Motor neuron (in vitro differentiated cells): ENCODE measurements around the gene EPB41L2. TPM values are rescaled to one million over a fixed set of nuclear protein-coding genes. Genes with fewer than 3 reads are reported as not detected.
"Not testable (repeated sequence)": the region's sequence is repeated elsewhere in the genome, so short reads cannot be mapped to it uniquely, and the experiment has no call there.

Source experiments
- ATAC-seq, 8 experiments: fragments of 200-7000 bp; cut with Tn5 transposase; replicated peaks in 6 of 8; 2 replicates each; pipeline ENCODE4 v1.8.0; 2021; ENCODE audit warnings: mild to moderate bottlenecking in 8 of 8, moderate library complexity in 8 of 8
- H3K27ac ChIP-seq, 2 donors: fragments of 250-450 bp; sonication (Bioruptor Pico); 2 replicates each; pipeline ENCODE4 v1.9.0; 2021; ENCODE audit warnings: antibody characterized with exemption in 2 of 2, mild to moderate bottlenecking in 2 of 2, moderate library complexity in 1 of 2
- H3K4me1 ChIP-seq, 2 donors: fragments of 250-450 bp; sonication (Bioruptor Pico); replicated peaks in 1 of 2; 2 replicates each; pipeline ENCODE4 v1.6.1; 2021; ENCODE audit warnings: antibody characterized with exemption in 2 of 2, mild to moderate bottlenecking in 2 of 2, moderate library complexity in 1 of 2
- H3K4me3 ChIP-seq, 5 donors: fragments of 250-450 bp; sonication (Bioruptor Pico); 2 replicates each; pipeline ENCODE4 v1.9.0; 2021; ENCODE audit warnings: antibody characterized with exemption in 5 of 5, mild to moderate bottlenecking in 5 of 5, moderate library complexity in 4 of 5
- WGBS, 10 experiments: fragments of 450-650 bp; shearing (Covaris generic); methylation state at CpG; one replicate each; pipeline ENCODE4 v1.0.0; 2022; 5-methylcytosine and 5-hydroxymethylcytosine counted together
- in situ Hi-C, 9 experiments: fragments of 400-800 bp; cut with MboI; loops; one replicate each; pipeline ENCODE4 v1.15.0; 2021; ENCODE audit warnings: low sequenced_read_pairs in 9 of 9, low pct_unique_long_range_greater_than_20kb in 2 of 9; ENCODE audit not compliant: unreplicated experiment in 9 of 9
- total RNA-seq, 8 experiments: library from RNA; unstranded; fragments of 300-600 nt; gene quantifications; 2 replicates each; pipeline versions ENCODE4 v1.2.3 to v1.2.4, GENCODE V29; 2022

EPB41L2 gene
- total RNA-seq, 8 experiments from 2014 or later: 17.0 to 135 (median 34.5) TPM

- peaks cover 8 to 24% of the 10 kb centered on the region in 2 donors for H3K4me1 ChIP-seq
- no peak overlapping the region for H3K4me3 ChIP-seq
- H3K27ac ChIP-seq: no peak overlapping the region
- no peak for ATAC-seq
- WGBS, 10 experiments: 18 to 100% (median 56%) methylated on average over 1 to 4 of the region's 4 CpGs
- in situ Hi-C loops: no loop called here
Observed at GRCh38 chr6:131022691-131023090, 40.4 kb downstream of the EPB41L2 start.

DNA sequence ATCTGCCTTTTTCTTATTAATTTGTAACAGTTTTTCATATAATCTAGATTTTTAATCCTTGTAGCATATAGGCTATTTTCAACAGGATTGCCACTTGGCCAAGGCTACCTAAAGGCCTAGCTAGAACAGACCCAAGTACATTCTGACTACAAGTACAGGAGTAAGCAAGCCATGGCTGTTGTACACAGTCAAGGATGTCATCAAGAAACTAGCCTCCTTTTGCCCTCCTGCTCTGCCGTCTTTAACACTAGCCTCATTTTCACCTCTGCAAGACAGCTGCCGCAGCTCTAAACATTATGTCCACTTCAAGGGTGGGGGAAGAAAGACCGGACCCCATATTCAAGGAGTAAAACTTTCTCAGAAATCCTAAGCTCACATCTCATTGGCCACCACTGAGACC is 45.1 kb downstream of the EPB41L2 start:
- 74 to 100% (median 85%) methylated on average over 1 to 3 of the region's 3 CpGs; no CpG with 5 or more reads in 3 of the 10 experiments for WGBS, 10 experiments
- in situ Hi-C loops: no loop called here
- Histone ChIP-seq H3K27ac (no peak overlapping the region), H3K4me1 (peaks cover 7 to 32% of the 10 kb centered on the region in 2 donors), H3K4me3 (no peak overlapping the region)
- ATAC-seq: no peak

GRCh38 chr6:131015630-131016263 is 47.3 kb downstream of the EPB41L2 start:
- in situ Hi-C loops: no loop called here
- H3K4me1 ChIP-seq: peaks cover 7 to 32% of the 10 kb centered on the region in 2 donors
- no peak overlapping the region for H3K27ac ChIP-seq
- H3K4me3 ChIP-seq: no peak overlapping the region
- peak in 6 of 8 experiments; percentile 30 to 79 (median 50) for ATAC-seq
- 0 to 69% (median 30%) methylated on average over 1 to 3 of the region's 3 CpGs; no CpG with 5 or more reads in 1 of the 10 experiments for WGBS, 10 experiments

- in situ Hi-C loops: no loop called here
- 11 to 83% (median 55%) methylated on average over 2 to 4 of the region's 4 CpGs; no CpG with 5 or more reads in 1 of the 10 experiments for WGBS, 10 experiments
- Histone ChIP-seq H3K4me1 (peaks cover 7 to 32% of the 10 kb centered on the region in 2 donors), H3K4me3 (no peak overlapping the region), H3K27ac (no peak overlapping the region)
- no peak for ATAC-seq
Observed at GRCh38 chr6:131015025-131015591, 47.9 kb downstream of the EPB41L2 start.

DNA sequence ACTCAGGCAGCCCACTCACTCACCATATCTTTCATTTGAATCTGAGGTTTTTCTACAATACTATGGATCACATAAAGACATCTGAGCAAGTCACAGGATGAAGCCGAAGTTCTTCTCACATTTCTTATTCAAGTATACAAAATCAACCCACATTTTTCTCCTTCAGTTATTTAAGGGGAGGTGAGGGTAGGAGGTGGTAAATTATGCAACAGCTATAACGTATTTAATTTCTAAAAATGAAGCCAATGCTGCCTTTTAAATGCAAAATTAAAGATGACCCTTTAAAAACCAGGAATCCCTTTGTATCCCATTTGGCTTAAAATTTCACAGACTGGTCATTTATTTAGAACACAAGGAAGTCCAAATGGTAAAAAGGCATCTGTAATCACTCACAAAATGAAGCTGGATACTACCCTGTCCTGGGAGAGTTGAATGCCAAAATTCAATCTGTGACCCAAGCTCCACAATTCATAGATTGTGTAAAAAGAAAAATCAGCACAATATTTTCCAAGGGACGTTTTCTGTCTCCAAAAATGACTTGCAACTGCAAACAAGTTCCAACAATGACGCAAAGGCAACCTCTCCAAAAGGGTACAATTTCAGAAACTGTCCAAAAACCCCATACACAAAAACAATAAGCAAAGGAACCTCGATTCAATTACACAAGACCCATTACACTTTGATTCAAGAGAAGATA is 48.8 kb downstream of the EPB41L2 start:
- WGBS, 10 experiments: 0 to 71% (median 42%) methylated on average over 1 to 5 of the region's 5 CpGs
- in situ Hi-C loops: no loop called here
- ATAC-seq: no peak
- Histone ChIP-seq H3K27ac (no peak overlapping the region), H3K4me1 (peaks cover 7 to 32% of the 10 kb centered on the region in 2 donors), H3K4me3 (no peak overlapping the region)

DNA sequence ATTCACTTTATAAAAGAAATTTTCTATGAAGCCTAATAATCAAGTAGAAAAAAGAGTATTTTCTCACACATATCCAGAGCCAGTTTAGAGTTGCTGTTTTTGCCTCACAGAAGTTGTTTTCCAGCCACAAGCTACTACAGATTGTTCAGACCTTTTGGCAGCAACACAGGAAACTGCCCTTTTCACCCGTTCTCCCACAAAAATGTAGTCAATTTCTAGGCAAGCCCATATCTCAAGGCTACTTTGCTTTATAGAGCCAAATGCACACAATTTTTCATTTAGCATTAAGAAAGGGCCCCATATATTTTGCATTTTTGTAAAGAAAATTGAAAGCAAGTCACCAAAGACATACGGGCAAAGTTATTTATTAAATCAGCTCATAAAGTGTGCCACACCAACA is 49.5 kb downstream of the EPB41L2 start:
- no peak overlapping the region for H3K4me3 ChIP-seq
- no peak overlapping the region for H3K27ac ChIP-seq
- peak in 2 of 8 experiments; percentile 37 to 52 for ATAC-seq
- WGBS, 10 experiments: 0 to 73% (median 29%) methylated on average over 1 to 2 of the region's 2 CpGs; no CpG with 5 or more reads in 2 of the 10 experiments
- in situ Hi-C loops: no loop called here
- H3K4me1 ChIP-seq: peaks cover 7 to 32% of the 10 kb centered on the region in 2 donors

GRCh38 chr6:131009790-131010189 is 53.3 kb downstream of the EPB41L2 start:
- no peak for ATAC-seq
- in situ Hi-C loops: no loop called here
- no peak overlapping the region for H3K4me3 ChIP-seq
- no peak overlapping the region for H3K27ac ChIP-seq
- 86 to 100% (median 100%) methylated on average over 1 to 2 of the region's 2 CpGs; no CpG with 5 or more reads in 3 of the 10 experiments for WGBS, 10 experiments
- peaks cover 0 to 13% of the 10 kb centered on the region in 2 donors for H3K4me1 ChIP-seq

DNA sequence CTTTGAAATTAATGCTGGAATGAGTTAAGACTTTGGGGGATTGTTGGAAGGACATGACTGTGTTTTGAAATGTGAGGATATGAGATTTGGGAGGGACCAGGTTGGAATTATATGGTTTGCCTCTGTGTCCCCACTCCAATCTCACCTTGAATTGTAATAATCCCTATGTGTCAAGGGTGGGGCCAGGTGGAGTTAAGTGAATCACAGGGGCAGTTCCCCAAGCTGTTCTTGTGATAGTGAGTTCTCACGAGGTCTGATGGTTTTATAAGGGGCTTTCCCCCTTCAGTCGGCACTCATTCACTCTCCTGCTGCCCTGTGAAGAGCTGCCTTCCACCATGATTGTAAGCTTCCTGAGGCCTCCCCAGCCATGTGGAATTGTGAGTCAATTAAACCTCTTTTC is 54.1 kb downstream of the EPB41L2 start:
- ATAC-seq: not testable (repeated sequence)

DNA sequence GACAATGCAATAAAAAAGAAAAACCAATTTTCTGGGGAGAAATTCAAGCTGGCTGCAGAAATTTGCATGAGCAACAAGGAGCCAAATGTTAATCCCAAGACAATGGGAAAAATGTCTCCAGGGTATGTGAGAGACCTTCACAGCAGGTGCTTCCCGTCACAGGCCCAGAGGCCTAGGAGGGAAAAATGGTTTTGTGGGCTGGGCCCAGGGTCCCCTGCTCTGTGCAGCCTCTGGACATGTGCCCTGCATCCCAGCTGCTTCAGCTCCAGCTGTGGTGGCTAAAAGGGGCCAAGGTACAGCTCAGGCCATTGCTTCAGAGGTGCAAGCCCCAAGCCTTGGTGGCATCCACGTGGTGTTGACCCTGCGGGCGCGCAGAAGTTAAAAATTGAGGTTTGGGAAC is 55.1 kb downstream of the EPB41L2 start:
- H3K27ac ChIP-seq, H3K4me1 ChIP-seq, ATAC-seq, in situ Hi-C loops, H3K4me3 ChIP-seq: not testable (repeated sequence)
- 0 to 100% (median 55%) methylated on average over 1 of the region's 5 CpGs; no CpG with 5 or more reads in 4 of the 10 experiments for WGBS, 10 experiments

More for the DNA sequence above, 54.1 kb downstream of the EPB41L2 start:
- 80 to 100% (median 100%) methylated on average over 1 to 2 of the region's 2 CpGs; no CpG with 5 or more reads in 1 of the 10 experiments for WGBS, 10 experiments
- H3K27ac ChIP-seq, H3K4me3 ChIP-seq, in situ Hi-C loops, H3K4me1 ChIP-seq: not testable (repeated sequence)

GRCh38 chr6:131007286-131007685 is 55.8 kb downstream of the EPB41L2 start:
- in situ Hi-C loops: no loop called here
- Histone ChIP-seq H3K27ac (no peak overlapping the region), H3K4me1 (peaks cover 0 to 3% of the 10 kb centered on the region in 2 donors), H3K4me3 (no peak overlapping the region)
- WGBS, 10 experiments: 73 to 100% (median 90%) methylated on average over 1 to 5 of the region's 5 CpGs; no CpG with 5 or more reads in 1 of the 10 experiments
- no peak for ATAC-seq

GRCh38 chr6:131005439-131006016 is 57.5 kb downstream of the EPB41L2 start:
- 0 to 92% (median 64%) methylated on average over 1 to 3 of the region's 3 CpGs; no CpG with 5 or more reads in 1 of the 10 experiments for WGBS, 10 experiments
- Histone ChIP-seq H3K4me1 (peaks cover 0 to 3% of the 10 kb centered on the region in 2 donors), H3K4me3 (no peak overlapping the region), H3K27ac (no peak overlapping the region)
- in situ Hi-C loops: no loop called here
- peak in 3 of 8 experiments; percentile 88 to 97 (median 90) for ATAC-seq

- H3K27ac ChIP-seq: no peak overlapping the region
- in situ Hi-C loops: no loop called here
- no peak for ATAC-seq
- 0 to 100% (median 68%) methylated on average over 1 to 2 of the region's 2 CpGs for WGBS, 10 experiments
- H3K4me3 ChIP-seq: no peak overlapping the region
- H3K4me1 ChIP-seq: peaks cover 0 to 3% of the 10 kb centered on the region in 2 donors
Observed at GRCh38 chr6:131004936-131005335, 58.1 kb downstream of the EPB41L2 start.

GRCh38 chr6:131004387-131004755 is 58.7 kb downstream of the EPB41L2 start:
- H3K4me1 ChIP-seq: peaks cover 0 to 3% of the 10 kb centered on the region in 2 donors
- ATAC-seq: no peak
- H3K27ac ChIP-seq: no peak overlapping the region
- WGBS, 10 experiments: 50 to 100% (median 83%) methylated on average over 1 of the region's 1 CpG; no CpG with 5 or more reads in 7 of the 10 experiments
- in situ Hi-C loops: no loop called here
- no peak overlapping the region for H3K4me3 ChIP-seq
